Lower leg skin (tissue), 4 donors: ENCODE measurements around the gene SCUBE1. TPM values are rescaled to one million over a fixed set of nuclear protein-coding genes. Genes with fewer than 3 reads are reported as not detected.

Experiments
- DNase-seq, 2 donors: peaks; one replicate each; pipeline ENCODE4 v3.0.0-alpha.2; 2019; ENCODE audit warnings: low spot score in 2 of 2
- H3K4me3 ChIP-seq: fragments of 200-600 bp; sonication (generic); 2 replicates; pipeline ENCODE4 v1.5.1; 2017; ENCODE audit warnings: mild to moderate bottlenecking, low read depth; ENCODE audit not compliant: poor library complexity, severe bottlenecking
- POLR2A ChIP-seq, 2 donors: fragments of 450-650 bp; IDR thresholded peaks; one replicate each; pipeline ENCODE4 v1.6.1; 2016 to 2017; ENCODE audit warnings: antibody characterized with exemption in 2 of 2, mild to moderate bottlenecking in 1 of 2, moderate library complexity in 1 of 2
- WGBS, 2 donors: methylation state at CpG; one replicate each; pipeline ENCODE4 v1.1.5; 2018; 5-methylcytosine and 5-hydroxymethylcytosine counted together
- intact Hi-C: fragments of 100-400 bp; cut with DNase I; formaldehyde crosslinking; loops from one replicate; pipeline ENCODE4 v1.15.0; 2023; ENCODE audit warnings: low total_unique reads
- total RNA-seq, 4 donors: library from RNA; depleted of rRNA; stranded (reverse); fragments of >200 nt; gene quantifications; one replicate each; pipeline ENCODE4 v1.1.0, GENCODE V29; 2016
- TF ChIP-seq, protein P1 (sequence below), 3 donors: fragments of 450-650 bp; IDR thresholded peaks; one replicate each; pipeline ENCODE4 v1.5.1; 2016; ENCODE audit warnings: antibody characterized with exemption in 3 of 3, mild to moderate bottlenecking in 3 of 3, moderate library complexity in 2 of 3

The SCUBE1 gene
- total RNA-seq, 4 donors from 2014 or later: 0.20 to 1.1 (median 0.28) TPM

DNA sequence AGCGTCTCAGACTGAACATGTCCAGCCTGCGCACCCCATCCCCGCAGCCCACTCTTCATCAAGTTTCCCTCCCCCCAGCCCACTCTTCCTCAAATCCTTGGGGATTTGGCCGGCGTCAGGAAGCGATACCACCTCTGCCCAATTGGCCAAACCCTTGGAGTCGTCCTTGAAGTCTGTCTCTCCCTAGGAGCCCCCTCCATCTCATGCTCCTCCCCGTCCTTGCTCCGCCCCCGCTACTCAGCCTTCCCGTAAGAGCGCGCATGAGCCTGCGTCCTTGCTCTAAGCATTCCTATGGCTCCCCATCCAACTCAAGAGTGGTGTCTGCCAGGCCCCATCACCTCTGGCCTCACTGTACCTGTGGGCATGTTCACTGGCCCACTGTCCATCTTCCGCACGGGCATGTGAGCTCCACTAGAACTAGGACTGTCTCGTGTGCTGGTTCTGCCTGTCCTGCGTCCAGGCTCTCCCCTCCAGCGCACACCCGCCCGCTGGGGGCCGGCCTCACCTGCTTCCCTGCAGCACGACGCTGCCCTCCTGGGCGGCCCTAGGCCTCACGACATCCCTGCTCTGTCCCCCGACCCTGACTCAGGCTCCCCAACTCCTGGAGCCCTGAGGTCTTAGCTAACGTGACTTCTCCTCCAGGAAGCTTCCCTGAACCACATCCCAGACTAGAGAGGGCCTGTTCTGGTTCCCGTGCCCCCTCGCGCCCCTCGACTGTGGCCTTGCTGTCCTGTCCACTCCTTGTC is 125.7 kb downstream of the SCUBE1 start:
- WGBS, 2 donors: 84 to 85% methylated on average over 30 to 31 of the region's 32 CpGs
- DNase-seq: no peak
- H3K4me3 ChIP-seq: no peak overlapping the region
- TF ChIP-seq, protein P1, sequence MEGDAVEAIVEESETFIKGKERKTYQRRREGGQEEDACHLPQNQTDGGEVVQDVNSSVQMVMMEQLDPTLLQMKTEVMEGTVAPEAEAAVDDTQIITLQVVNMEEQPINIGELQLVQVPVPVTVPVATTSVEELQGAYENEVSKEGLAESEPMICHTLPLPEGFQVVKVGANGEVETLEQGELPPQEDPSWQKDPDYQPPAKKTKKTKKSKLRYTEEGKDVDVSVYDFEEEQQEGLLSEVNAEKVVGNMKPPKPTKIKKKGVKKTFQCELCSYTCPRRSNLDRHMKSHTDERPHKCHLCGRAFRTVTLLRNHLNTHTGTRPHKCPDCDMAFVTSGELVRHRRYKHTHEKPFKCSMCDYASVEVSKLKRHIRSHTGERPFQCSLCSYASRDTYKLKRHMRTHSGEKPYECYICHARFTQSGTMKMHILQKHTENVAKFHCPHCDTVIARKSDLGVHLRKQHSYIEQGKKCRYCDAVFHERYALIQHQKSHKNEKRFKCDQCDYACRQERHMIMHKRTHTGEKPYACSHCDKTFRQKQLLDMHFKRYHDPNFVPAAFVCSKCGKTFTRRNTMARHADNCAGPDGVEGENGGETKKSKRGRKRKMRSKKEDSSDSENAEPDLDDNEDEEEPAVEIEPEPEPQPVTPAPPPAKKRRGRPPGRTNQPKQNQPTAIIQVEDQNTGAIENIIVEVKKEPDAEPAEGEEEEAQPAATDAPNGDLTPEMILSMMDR (IDR thresholded peaks at IDR 0.05): no peak
- no peak for TF ChIP-seq POLR2A (IDR thresholded peaks at IDR 0.05)
- intact Hi-C loops: no loop called here

DNA sequence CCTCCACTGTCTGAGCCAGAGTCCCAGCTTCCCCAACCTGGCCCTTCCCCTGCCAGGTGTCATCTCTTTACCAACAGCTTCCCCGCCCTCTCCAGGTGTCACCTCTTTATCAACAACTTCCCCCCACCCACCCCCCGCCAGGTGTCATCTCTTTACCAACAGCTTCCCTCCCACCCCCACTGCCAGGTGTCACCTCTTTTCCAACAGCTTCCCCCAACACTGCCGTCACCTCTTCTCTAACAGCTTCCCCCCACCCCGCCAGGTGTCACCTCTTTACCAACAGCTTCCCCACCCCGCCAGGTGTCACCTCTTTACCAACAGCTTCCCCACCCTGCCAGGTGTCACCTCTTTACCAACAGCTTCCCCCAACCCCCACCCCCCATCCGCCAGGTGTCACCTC is 126.4 kb downstream of the SCUBE1 start:
- H3K4me3 ChIP-seq: no peak overlapping the region
- intact Hi-C loops: no loop called here
- TF ChIP-seq, protein P1 (IDR thresholded peaks at IDR 0.05): no peak
- TF ChIP-seq POLR2A (IDR thresholded peaks at IDR 0.05): no peak
- WGBS, 2 donors: 69 to 92% methylated on average over 5 to 6 of the region's 6 CpGs
- DNase-seq: no peak

DNA sequence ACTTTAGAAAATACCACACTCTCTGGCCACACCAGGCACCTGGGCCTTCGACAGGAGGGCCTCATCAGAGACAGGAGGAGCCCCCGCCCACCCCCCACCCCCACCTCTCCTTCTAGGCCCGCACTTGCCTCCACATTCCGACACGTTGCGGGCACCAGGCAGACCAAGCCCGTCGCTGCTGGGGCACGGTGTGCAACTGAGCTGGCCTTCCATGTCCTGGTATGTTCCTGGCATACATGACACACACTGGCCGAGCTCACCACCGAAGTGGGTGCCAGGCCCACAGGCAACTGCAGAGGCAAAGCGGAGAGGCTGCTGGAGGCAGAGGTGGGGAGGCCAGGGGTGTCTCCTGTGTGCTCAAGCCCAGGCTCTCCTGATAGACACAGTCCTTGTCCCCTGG is 129.2 kb downstream of the SCUBE1 start:
- TF ChIP-seq, protein P1 (IDR thresholded peaks at IDR 0.05): no peak
- no peak for TF ChIP-seq POLR2A (IDR thresholded peaks at IDR 0.05)

DNA sequence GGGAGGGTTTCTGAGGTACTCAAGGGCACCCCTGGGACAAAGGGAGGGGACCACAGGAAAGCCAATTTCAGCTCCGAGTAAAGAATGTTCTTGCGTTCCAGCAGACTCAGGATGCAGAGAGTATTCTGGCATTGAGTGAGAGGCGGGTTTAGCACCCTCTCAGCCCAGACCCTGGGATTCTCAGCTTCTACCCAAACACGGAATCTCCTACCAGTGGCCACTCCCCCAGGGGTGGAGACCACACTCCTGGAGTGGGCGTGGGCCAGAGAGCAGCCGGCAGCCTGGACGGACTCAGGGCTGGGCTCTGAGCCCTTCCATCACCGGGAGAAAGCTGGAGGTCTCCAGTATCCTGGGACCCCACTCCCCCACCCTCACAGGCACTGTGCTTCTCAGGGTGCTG is 130.1 kb downstream of the SCUBE1 start:
- DNase-seq: no peak
- H3K4me3 ChIP-seq: no peak overlapping the region
- intact Hi-C loops: no loop called here
- TF ChIP-seq POLR2A (IDR thresholded peaks at IDR 0.05): no peak
- TF ChIP-seq, protein P1 (IDR thresholded peaks at IDR 0.05): no peak
- WGBS, 2 donors: 29 to 42% methylated on average over 8 of the region's 8 CpGs

More for the DNA sequence above, 129.2 kb downstream of the SCUBE1 start:
- 74 to 80% methylated on average over 11 to 12 of the region's 12 CpGs for WGBS, 2 donors
- DNase-seq: no peak
- intact Hi-C loops: no loop called here
- H3K4me3 ChIP-seq: no peak overlapping the region

DNA sequence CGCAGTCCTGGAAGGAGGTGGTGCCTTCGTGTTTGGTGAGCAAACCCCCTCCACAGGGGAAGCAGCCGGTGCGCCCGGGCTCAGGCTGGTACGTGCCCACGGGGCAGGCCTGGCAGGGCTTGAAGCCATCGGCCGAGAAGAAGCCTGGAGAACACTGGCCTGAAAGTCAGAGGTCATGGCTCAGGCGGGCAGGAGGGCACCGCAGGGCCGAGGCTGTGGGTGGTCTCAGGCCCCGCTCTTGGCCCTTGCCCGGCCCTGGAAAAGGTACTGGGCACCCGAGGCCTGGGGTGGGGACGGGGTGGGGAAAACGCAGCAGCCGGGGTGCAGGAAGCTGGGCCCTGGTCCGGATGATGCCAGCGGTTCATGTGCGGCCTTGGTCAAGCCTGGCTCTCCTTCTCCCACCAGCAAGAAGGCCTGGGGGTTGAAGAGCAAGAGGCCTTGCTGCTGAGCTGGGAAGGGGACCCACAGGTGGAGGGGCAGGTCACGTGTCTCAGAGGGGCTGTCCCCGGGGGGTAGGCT is 130.7 kb downstream of the SCUBE1 start:
- H3K4me3 ChIP-seq: no peak overlapping the region
- no peak for DNase-seq
- 91 to 94% methylated on average over 22 to 23 of the region's 23 CpGs for WGBS, 2 donors
- intact Hi-C loops: no loop called here
- no peak for TF ChIP-seq POLR2A (IDR thresholded peaks at IDR 0.05)
- TF ChIP-seq, protein P1 (IDR thresholded peaks at IDR 0.05): no peak
